Measurements from ENCODE around the gene KRT23. TPM values are rescaled to one million over a fixed set of nuclear protein-coding genes. Genes with fewer than 3 reads are reported as not detected.

Gene KRT23
- total and polyA plus RNA-seq, 2 of the 4 experiments (the other 2 are of a cell fraction): 0.36 to 0.39 TPM

GRCh38 chr17:40953881-40954280 lies 16.4 kb upstream of the KRT23 start:
- peak overlapping the region; percentile 92 for H2BK120ac ChIP-seq (ENCODE audit: low read depth, low read length)
- no peak overlapping the region for H3K14ac ChIP-seq (replicated peaks; ENCODE audit: low read depth, low read length)
- dilution Hi-C loops (cut with HindIII; ENCODE audit: low sequenced_read_pairs, unreplicated experiment): no loop called here
- TF ChIP-seq FOS (IDR thresholded peaks at IDR 0.05; ENCODE audit: low read depth, low read length): peak; percentile 51; the same call in 1 of the 2 replicates
- TF ChIP-seq MAZ (IDR thresholded peaks at IDR 0.05; ENCODE audit: borderline replicate concordance, low read depth, low read length): no peak
- no peak for TF ChIP-seq MXI1 (IDR thresholded peaks at IDR 0.05; ENCODE audit: borderline replicate concordance, low read depth, low read length)
- peak overlapping the region; percentile 78 for H2BK20ac ChIP-seq (ENCODE audit: low read depth, low read length)
- peak overlapping the region; percentile 47; the same call in 1 of the 2 replicates for H2AK5ac ChIP-seq (ENCODE audit: low read depth, low read length)
- H3K18ac ChIP-seq (ENCODE audit: low read depth, low read length): peak overlapping the region; percentile 74; the same call in 1 of the 2 replicates
- H3K27me3 ChIP-seq (ENCODE audit: control insufficient read depth, insufficient read depth, low read length): no peaks in the 10 kb centered on the region
- peak overlapping the region; percentile 10; the same call in 2 of the 3 replicates for H2BK15ac ChIP-seq (ENCODE audit: low read depth, low read length)
- H3K9me1 ChIP-seq (ENCODE audit: insufficient read depth, low read length): peaks cover 11% of the 10 kb centered on the region
- intact Hi-C loops (cut with micrococcal nuclease): no loop called here
- in situ Hi-C loops (cut with MboI; ENCODE audit: low sequenced_read_pairs): no loop called here
- H3K4me2 ChIP-seq (ENCODE audit: low read depth, low read length): no peak overlapping the region
- peak overlapping the region; percentile 94 for H2BK5ac ChIP-seq (ENCODE audit: low read depth, low read length, poor library complexity, severe bottlenecking)
- no peak overlapping the region for H3K56ac ChIP-seq (ENCODE audit: extremely low read depth, insufficient read depth, low read length)
- no peaks in the 10 kb centered on the region for H3K9me3 ChIP-seq (ENCODE audit: control insufficient read depth, insufficient read depth, low read length)
- CTCF ChIA-PET: no interaction called here
- no peak overlapping the region for H4K91ac ChIP-seq (ENCODE audit: insufficient read depth, low read depth, low read length)
- DNase-seq (peak; percentile 94), ATAC-seq (ENCODE audit: low read depth) (no peak)
- H3K27ac ChIP-seq (ENCODE audit: insufficient read depth, low read length): no peak overlapping the region
- WGBS, 2 experiments (ENCODE audit: extremely low coverage in 2 of 2, insufficient read length in 1 of 2): no CpG with 5 or more reads among the region's 2 CpGs
- H2AFZ ChIP-seq (replicated peaks; ENCODE audit: low read length, poor library complexity): no peak overlapping the region
- no peak overlapping the region for H2AK9ac ChIP-seq (replicated peaks; ENCODE audit: low read depth, low read length, poor library complexity)
- H3K79me1 ChIP-seq (ENCODE audit: low read depth in 1 of 2, low read length in 2 of 2): no peaks in the 10 kb centered on the region
- no peaks in the 10 kb centered on the region for H4K20me1 ChIP-seq (ENCODE audit: insufficient read depth, low read length)
- H3K4ac ChIP-seq (ENCODE audit: low read depth, low read length): peak overlapping the region; percentile 41; the same call in 1 of the 2 replicates
- peaks cover 16% of the 10 kb centered on the region for H3K4me1 ChIP-seq (ENCODE audit: control insufficient read depth, insufficient read depth, low read length)
- H3K4me3 ChIP-seq (ENCODE audit: insufficient read depth, low read depth, low read length): no peak overlapping the region
- POLR2A ChIA-PET (ENCODE audit: unreplicated experiment): no interaction called here
- H4K8ac ChIP-seq (ENCODE audit: low read depth in 2 of 2, low read length in 2 of 2): peak overlapping the region in 1 of 2 experiments; percentile 64; a peak in 3 of 4 replicates
- peak overlapping the region; percentile 39; the same call in 1 of the 2 replicates for H4K5ac ChIP-seq (ENCODE audit: low read depth, low read length)
- BruUV-seq (replicated peaks): no TSS peak
- no peaks in the 10 kb centered on the region for H3K36me3 ChIP-seq (ENCODE audit: control insufficient read depth, insufficient read depth, low read length)
- peak overlapping the region; percentile 41; the same call in 1 of the 2 replicates for H3K23ac ChIP-seq (ENCODE audit: low read depth, low read length)
- H3K9ac ChIP-seq (ENCODE audit: low read depth, low read length): no peak overlapping the region

Measured in IMR-90 (cell line).